ENCODE data around the gene HOGA1.

DNA sequence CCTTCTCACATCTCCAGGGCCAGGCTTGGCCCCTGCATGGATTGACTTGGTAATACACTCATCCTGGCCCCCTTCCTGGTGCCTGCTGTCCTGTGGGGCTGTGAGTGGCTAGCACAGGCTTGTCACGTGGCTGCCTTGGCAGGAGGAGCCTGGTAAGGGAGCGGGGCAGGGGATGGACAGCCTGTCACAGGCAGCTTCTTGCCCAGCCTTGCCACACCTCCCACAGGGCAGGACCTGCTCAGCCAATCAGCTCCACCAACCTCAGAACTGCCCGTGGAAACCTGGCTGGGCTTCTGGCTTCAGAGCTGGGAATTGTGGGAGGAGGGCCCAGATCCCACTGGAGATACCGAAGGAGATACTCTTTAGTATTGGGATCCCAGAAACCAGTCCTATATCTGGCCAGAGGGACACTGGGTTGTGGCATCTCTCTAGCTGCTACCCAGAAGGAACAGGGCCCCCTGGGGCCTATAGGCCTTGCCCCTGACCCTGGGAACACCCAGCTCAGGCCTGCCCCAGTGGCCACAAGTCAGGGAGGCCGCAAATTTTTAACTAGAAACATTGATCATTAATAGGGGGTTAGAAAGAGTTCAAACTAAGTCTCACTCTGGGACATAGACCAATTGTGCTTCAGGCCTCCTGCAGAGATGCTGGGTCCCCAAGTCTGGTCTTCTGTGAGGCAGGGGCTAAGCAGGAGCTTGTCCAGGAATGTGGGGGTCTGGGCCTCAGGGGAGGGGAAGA, at the start of gene HOGA1:
- TF ChIP-seq CTCF (IDR thresholded peaks at IDR 0.05) (peak in 1 of 6 experiments; percentile 24), POLR2A (IDR thresholded peaks at IDR 0.05) (peak in 1 of 2 donors; percentile 71)

Measured in adrenal gland (tissue), 5 donors.